Hepatic stellate cell (primary cell): ENCODE data around the gene SLX4IP.
"Not testable (repeated sequence)": the region's sequence is repeated elsewhere in the genome, so short reads cannot be mapped to it uniquely, and the experiment has no call there.

Source experiments
- DNase-seq: peaks from one replicate; pipeline ENCODE4 v3.0.0; 2011; ENCODE audit warnings: low spot score

The SLX4IP gene

GRCh38 chr20:10434832-10435812 is at the start of gene SLX4IP:
TSS of gene SLX4IP (plus strand) at chr20:10435305. CDS start at chr20:10458205, 22,900 bp downstream.
- peak; percentile 72 for DNase-seq

- no peak for DNase-seq
Measured at GRCh38 chr20:10385850-10386544, 49.1 kb upstream of the SLX4IP start.

GRCh38 chr20:10387686-10388085 is 47.4 kb upstream of the SLX4IP start:
- no peak for DNase-seq

DNA sequence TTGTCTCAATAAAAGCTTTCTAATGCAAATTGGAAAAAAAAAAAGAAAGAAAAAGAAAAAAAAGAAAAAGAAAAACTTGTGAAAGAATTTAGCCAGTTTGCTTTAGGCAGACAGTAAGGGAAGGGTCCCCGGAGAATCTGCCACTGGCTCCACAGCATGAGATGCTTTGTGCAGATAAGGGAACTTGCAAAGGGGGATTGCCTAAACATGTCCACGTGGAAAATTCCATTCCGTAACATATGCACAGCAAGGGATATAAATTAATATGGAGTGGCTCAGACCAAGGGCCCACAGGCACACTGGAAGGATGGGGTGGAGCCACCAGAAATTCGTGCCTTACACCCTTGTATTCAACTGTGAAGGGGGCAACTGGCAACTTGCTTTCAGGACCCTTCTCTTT is 46.5 kb upstream of the SLX4IP start:
- DNase-seq: no peak

- DNase-seq: no peak
Measured at GRCh38 chr20:10390709-10391108, 44.4 kb upstream of the SLX4IP start.

GRCh38 chr20:10394752-10395151 is 40.4 kb upstream of the SLX4IP start:
- not testable (repeated sequence) for DNase-seq

DNA sequence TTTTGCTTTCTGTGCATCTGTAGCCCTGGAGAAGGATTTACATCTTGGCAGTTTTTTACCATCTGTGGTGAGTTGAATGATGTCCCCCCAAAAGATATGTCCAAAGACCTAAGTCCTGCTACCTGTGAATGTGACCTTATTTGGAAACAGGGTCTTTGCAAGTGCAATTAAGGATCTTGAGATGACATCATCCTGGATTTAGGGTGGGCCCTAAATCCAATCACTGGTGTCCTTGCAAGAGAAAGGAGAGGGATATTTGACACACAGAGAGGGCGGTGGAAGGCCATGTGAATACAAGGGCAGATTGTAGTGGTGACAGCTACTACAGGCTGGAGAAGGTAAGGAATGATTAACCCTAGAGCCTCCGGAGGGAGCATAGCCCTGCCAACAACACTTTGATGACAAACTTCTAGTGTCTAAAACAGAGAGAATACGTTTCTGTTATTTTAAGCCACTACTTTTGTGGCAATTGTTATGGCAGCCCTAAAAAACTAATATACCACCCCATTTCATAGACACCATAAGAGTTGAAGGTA is 36.2 kb upstream of the SLX4IP start:
- no peak for DNase-seq

- no peak for DNase-seq
Measured at GRCh38 chr20:10402938-10403608, 32.0 kb upstream of the SLX4IP start.

DNA sequence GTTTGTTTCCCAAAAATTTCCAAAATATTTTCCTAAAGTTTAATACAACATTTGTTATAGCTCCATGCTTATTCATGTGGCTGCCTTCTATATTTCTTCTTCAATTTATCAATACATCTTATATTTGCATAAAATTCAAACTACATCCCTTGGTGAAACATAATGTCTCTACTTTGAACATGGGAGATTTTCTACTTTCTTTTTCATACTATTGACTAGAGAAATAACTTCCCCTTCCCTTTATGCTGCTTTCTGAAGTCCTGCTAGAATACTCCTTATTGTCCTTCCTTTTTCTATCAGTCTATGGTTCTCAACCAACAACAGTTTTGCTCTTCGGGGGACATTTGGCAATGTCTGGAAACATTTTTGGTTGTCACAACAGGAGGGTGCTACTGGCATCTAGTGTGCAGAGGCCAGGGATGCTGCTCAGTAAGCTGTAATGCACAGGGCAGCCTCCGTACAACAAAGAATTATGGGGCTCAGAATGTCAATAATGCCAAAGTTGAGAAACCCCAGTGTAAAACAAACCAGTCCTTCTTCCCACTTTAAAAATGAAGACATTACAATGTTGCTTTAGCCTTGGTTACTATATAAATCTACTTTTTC is 31.0 kb upstream of the SLX4IP start:
- DNase-seq: no peak

DNA sequence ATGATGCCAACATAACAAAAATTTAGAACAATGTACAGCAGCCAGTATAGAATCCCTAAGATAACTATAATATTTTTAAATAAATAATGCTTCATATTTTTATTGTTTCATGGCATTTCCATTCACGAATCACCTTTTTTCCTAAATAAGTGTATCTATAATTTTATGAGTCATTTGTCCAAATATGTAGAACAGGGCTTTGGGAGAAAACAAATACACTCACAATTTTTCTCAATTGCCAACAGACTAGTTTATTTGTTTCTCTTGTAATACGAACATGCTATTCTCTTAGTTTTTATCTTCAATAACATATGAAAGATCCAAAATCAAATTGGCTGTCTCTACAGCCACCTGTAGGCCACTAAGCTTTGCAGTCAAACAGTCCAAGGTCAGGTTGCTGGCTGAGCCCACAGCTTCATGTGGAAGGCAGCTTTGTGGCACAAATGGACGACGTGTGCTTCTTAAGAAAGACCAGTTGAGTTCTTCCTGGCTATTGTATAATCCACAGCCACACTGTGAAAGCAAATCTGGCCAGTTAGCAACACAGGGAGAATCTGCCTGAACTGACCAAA is 30.1 kb upstream of the SLX4IP start:
- DNase-seq: no peak

DNA sequence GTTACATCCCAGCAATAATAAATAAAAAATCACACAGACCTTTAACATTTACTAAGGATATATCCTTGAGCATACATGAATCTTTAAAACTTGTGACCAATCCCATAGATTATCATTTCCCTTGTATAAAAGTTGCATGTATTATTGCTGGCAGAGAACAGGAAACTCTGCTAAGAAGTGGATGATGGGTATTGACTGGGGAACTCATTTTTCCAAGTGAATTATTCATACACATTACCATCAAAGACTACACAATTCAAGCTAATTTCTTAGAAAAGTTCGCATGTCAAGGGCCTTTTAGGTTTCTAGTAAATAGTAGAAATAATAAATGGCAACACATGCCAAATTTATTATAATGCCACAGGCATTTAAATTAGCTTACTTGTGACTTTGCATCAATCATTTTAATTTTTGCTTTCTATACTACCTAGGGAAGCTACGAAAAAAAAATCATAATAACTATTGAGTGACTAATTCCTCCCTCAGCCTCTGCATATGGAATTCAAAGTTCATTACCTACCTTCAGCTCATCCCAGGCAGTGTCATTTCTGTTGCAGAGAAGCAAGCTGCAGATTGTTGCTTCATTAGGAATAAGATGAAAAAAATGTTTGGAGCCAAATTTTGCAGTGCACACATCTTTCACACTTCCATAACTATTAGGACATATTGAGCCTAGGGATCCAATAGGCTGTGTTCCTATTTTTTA is 26.8 kb upstream of the SLX4IP start:
- no peak for DNase-seq

GRCh38 chr20:10411673-10412072 is 23.4 kb upstream of the SLX4IP start:
- no peak for DNase-seq

DNA sequence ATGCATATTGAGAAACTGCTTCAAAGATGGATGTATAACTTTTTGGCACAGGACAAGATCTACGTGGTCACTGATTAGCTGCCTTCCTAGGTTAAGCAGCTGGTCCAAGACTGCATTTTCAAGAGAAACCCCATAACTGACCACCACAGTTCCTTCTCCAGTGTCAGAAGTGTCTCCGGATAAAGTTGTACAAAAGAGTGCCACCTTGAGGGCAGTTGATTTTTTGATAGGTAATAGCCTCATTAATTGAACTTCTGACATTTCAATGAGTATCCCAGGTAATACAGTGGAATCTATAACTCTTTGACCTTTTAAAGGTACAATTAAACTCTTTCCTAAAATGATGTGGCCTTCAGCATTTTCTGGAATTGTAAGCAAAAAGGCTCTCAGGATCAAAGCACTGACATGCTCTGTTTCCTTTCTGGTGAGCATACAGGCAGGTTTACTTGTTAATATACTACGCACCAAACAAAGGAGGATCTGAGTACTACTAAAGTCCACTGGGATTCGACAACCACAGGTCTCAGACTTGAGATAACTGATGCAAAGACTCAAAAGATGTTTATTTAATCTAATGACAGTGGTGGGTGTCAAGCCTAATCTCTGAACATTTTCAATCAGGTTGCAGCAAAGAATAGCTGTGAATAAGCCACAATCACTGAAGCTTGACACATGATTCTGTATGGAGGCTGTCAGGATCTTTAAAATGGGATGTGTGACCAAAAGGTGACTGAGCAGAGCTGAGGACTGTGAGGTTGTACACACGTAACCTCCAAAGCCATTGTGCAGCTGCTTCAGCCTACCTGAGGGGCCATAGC is 22.3 kb upstream of the SLX4IP start:
- no peak for DNase-seq

- no peak for DNase-seq
Measured at GRCh38 chr20:10415013-10415650, 20.0 kb upstream of the SLX4IP start.

DNA sequence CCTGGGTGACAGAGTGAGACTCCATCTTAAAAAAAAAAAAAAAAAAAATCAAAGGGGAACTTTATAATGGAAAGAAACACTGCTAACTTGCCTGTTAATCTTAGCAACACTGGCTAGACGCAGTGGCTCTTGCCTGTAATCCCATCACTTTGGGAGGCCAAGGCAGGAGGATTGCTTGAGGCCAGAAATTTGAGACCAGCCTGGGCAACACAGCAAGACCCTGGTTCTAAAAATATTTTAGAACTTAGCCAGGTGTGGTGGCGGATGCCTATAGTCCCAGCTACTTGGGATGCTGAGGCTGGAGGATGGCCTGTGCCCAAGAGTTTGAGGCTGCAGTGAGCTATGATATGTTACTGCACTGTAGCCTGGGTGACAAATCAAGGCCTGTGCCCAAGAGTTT is 17.9 kb upstream of the SLX4IP start:
- DNase-seq: not testable (repeated sequence)

GRCh38 chr20:10419550-10420133 is 15.5 kb upstream of the SLX4IP start:
- no peak for DNase-seq

GRCh38 chr20:10423735-10424134 is 11.4 kb upstream of the SLX4IP start:
- no peak for DNase-seq

DNA sequence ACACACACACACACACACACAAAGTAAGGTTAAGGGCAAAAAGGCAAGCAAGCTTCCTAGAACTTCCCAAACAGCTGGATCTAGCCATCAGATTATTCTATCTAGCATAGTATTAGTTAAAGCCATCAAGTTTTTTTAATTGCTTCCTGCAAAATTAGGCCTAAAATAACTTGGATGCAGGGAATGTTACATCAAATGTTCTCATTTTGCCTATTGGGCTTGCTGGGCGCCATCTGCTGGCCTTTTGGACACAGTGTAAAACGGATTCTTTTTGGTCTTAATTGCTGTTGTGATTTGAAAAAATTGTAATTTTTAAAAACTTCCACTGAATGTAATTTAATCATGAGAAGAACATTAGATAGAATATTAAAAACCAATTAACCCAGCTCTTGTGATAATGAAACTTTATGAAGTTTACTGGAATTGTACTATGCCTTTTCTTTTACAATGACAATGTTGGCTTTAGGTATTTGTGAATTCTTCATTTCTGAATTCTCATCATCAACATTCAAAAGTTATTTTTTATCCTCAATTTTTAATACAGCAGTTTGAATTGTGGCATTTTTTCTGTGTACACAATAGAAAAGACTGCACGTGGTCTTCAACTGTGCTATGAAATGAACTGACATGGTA is 7.9 kb upstream of the SLX4IP start:
- DNase-seq: peak; percentile 36

GRCh38 chr20:10428008-10428407 is 7.1 kb upstream of the SLX4IP start:
- no peak for DNase-seq
